COR-L47 (cell line): ENCODE data around the gene TNKS2.
"Not testable (repeated sequence)": the region's sequence is repeated elsewhere in the genome, so short reads cannot be mapped to it uniquely, and the experiment has no call there.

ENCODE experiments used
- DNase-seq: peaks from one replicate; lab custom pipeline; 2025; lab: John Stamatoyannopoulos, UW

TNKS2 gene

DNA sequence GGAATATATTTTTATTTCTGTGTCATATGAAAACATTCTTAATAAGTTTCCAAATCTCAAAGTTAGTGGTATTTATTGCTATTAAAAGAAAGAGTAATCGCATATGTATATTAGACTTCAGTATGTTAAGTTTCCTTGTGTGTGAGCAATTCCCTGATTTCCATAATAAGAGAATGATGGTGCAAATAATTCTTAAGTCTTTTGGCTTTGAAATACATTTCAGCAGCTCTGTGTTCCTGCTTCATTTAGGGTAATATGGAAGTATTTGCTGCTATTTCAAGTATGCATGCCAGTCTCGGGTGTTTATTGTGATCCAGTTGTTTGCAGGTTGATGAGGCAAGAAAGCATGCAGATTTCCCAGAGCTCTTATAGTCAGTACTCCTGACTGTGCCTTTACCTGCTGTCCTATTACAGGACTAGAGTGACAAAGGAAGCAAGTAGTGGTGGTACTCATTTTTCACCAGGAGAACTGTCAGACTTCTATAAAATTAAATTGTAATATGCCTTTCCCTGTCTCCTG lies 67.4 kb downstream of the TNKS2 start:
- DNase-seq, result no peak

- no peak for DNase-seq
Observed at GRCh38 chr10:91875156-91875555, 76.9 kb downstream of the TNKS2 start.

DNA sequence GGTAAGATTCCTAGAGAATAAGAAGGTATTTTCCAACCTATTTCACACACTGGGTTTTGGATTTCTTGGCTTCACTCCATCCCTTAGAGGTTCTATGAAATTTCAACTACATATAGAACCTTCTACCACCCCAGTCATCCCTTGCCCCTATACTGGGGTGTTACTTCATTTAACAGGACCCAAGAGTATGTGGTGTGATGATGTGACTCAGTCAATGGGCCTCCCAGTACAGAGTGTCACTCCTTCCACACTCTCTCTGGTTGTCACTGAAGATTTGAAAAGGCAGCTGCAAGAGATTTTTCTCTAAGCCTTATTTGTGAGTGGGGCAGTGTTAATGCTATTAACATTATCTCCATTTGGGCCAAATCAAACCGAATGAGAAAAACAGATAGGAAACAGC lies 77.6 kb downstream of the TNKS2 start:
- no peak for DNase-seq

DNA sequence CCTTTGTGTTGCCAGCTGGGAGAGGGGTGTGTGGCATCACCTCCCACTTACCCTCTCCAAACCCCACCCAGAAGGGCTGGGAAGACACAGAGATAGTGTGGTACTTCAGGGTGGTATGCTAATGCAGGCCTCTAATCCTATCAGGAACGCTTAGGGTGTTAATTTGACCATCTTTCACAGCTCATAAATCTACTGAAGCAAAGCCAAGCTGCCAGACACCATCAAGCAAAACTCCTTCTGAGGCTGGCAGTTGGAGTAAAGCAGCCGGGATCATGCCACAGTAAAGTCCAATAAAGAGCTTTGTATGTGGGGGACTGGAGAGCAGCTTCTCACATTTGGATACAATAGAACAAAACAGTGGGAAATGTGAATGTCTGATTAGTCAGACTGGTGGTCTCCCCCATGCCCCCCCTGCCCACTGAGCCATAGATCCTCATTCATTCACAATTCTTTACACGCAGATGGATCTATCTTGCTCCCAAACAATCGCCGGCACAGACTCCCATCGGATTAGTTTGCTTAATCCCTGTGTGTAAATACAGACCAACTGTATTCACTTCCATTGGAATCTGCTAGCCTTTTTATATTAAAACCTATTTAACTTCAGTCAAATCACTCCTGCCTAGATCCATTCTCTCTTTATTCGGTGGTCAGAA lies 81.4 kb downstream of the TNKS2 start:
- DNase-seq, result no peak

DNA sequence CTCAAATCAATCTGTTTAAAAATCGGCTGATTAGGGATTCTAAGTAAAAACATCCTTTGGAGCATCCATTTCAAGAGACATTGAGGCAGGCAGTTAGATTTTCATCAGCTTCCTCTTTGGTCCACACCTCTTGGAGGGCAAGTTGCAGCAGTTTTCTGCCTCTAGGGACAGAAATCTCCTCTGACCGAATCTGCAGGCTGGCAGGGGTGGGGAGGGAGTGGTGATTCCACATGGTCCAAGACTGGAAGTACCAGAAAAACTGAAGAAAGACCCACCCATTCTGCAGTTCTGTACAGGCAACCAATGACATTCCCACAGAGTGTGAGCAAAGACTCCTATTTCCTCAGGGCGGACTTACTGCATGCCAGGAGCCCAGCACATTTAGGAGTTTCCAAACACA lies 82.1 kb downstream of the TNKS2 start:
- DNase-seq, result no peak

DNA sequence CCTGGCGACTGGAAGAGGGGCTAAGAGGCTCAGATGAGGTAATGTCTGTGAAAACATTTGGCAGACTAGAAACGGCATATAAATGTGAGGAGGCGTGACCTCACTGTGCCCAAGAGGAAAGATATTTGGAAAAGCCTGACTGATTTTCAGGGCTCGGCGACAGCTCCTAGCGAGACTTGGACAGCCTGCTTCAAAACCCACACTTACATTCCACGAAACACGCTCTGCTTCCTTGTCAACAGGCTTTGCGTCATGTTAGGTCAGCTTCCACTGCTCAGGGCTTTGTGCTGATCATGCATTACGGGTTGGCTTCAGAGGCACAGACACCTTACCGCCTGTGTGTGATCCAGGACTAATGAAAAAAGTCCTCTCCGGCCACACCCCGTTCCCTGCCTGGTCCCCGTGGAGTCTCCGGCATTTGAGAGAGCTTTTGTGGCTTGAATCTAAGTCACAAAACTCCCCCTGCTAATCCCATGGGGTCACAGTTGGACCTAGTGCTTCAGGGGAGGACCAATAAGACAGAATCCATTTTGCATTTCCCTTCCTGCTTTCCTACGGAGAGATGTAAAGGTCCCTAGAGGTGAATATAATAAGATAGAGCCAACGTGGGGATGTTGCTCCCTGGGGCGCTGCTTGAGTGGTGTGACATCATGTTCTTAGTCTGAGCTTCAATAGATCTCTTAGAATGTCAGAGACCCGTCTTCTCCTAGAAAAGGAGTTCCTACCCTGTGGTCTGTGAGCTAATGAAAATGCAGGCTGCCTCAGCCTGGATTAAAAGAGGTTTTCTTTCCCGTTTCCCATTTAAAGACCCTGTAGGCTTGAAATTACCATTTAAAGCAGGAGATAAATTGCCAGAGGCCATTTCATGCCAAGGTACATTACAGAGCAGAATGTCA lies 85.6 kb downstream of the TNKS2 start:
- no peak for DNase-seq

DNA sequence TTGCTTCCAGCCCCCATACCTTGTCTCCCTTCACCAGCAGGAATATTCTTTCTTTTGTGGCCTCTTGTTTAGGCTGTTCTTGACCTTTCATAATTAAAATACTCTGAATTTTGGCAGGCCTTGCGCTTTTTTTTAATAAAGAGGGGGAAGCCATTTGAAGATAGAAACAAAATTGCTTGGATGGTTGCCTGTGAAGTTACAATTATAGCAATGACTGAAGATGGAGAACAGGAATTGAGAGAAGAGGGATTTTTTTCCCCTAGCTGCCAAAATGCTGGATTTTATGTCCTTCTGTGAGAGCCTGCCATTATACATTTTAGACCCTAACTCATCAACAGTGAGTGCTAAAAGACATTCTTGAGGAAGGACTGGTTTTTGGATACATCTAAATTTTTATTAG lies 86.3 kb downstream of the TNKS2 start:
- no peak for DNase-seq

DNA sequence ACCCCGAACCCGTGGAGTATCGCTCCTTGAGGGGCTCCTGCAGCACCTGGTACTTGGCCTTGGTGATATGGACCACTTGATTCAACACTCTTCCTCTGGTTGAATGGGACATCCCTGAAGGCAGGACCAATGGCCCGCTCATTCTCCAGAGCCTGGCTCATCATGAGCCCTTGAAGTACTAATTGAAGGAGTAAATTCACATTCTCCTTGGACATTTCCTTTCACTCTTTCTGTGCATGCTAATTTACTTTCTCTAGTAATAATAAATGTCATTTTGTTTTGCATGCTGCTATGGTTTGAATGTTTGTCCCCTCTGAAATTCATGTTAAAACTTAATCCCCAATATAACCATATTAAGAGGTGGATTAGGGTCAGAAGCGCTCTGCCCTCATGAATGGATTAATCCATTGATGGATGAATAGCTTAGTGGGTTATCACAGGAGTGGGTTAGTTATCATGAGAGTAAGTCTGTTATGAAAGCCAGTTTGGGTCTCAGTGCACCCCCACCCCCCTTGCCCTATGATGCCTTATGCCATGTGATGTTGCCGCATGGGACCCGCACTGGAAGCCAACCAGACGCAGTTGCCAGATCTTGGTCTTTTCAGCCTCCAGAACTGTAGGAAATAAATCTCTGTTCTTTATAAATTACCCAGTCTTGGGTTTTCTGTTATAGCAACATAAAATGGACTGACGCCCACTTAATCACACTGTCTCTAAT lies 87.3 kb downstream of the TNKS2 start:
- DNase-seq, result no peak

- no peak for DNase-seq
Observed at GRCh38 chr10:91886954-91887271, 88.7 kb downstream of the TNKS2 start.

GRCh38 chr10:91887272-91888076 lies 89.2 kb downstream of the TNKS2 start:
- no peak for DNase-seq

DNA sequence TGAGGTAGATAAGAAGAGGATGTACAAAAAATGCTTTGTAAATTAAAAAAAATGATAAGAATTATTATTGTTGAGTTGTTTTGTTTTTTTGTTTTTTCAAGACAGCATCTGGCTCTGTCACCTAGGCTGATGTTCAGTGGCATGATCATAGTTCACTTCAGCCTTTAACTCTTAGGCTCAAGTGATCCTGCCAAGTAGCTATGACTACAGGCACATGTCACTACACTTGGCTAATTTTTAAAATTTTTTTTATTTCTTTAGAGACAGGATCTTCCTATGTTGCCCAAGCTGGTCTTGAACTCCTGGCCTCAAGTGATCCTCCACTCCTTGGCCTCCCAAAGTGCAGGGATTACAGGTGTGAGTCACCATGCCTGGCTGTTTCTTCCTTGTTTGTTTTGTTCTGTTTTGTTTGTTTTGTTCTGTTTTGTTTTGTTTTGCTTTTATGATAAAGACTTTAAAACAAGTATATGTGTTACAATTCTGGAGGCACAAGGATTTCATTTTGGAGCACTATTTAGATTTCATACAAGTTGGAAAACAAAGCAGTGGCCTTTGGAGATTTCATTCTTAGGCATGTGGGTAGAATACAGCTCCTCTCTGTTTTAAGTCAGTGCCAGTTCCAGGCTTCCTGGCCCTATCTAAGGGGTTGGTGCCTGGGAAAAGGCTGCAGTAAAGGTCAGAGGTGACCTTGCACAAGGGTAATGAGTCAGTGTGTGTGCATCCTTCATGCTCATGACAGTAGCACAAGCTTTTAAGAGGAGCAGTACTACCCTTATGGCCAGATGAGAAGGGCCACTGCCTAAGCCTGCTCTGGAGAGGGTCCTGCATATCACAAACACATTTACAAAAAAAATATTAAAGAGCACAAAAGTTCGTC lies 93.1 kb downstream of the TNKS2 start:
- DNase-seq, result no peak

DNA sequence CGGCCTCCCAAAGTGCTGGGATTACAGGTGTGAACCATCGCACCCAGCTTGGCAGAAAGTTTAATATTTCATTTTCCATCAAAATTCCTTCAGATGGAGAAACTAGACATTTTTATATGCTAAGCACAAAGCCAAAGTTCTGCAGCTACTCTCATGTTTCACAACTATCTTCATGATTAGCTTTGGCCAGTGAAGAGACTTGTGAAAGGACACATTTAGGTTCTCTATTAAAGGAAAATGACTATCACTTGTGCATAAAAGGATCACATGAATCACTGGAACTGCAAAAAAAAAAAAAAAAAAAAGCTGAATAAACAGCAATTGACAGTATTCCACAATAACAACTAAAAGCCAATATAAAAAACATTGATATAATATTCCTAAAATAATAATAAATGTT lies 94.8 kb downstream of the TNKS2 start:
- no peak for DNase-seq

DNA sequence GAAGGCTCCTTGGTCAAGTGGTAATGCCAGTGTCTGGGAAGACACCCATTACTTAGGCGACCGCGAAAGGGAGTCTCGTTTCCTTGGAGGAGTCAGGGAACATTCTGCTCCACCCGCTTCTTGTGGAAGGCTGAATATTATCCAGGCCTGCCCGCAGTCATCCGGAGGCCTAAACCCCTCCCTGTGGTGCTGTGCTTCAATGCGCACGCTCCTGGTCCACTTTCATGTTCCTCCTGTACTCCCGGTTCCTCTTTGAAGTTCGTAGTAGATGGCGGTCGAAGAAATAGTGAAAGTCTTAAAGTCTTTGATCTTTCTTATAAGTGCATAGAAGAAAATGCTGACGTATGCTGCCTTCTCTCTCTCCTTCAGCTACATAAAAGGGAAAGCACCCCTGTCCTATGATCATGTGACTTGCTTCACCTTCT lies 96.0 kb downstream of the TNKS2 start:
- DNase-seq, result not testable (repeated sequence)

- DNase-seq, result no peak
Observed at GRCh38 chr10:91896212-91896756, 98.1 kb downstream of the TNKS2 start.

- DNase-seq, result no peak
Observed at GRCh38 chr10:91897421-91897820, 99.2 kb downstream of the TNKS2 start.

- no peak for DNase-seq
Observed at GRCh38 chr10:91901784-91902677, 103.8 kb downstream of the TNKS2 start.

DNA sequence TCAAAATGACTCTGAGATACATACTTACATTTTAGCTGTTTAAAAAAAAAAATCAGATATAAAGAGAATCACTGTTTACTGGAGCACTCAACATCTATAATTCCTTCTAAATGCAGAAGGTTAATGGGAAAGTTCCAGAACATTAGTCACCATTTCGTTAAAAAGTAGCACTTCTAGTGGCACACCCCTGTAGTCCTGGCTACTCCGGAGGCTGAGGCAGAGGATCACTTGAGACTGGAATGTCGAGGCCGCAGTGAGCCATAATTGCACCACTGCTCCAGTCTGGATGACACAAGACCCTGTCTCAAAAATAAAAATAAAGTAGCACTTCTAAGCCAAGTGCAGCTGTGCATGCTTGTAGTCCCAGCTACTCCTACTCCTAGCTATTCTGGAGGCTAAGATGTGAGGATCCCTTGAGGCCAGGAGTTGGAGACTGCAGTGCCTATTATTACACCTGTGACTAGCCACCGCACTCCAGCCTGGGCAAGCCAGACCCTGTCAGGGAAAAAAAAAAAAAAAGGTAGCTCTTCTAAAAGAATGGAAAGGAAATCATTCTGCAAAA lies 108.9 kb downstream of the TNKS2 start:
- no peak for DNase-seq

- DNase-seq, result no peak
Observed at GRCh38 chr10:91907914-91908336, 109.7 kb downstream of the TNKS2 start.
